Loucy (cell line): ENCODE data around the gene MEAK7.

Source experiments
- H2AFZ ChIP-seq: fragments of 200-600 bp; sonication (generic); 2 replicates; pipeline ENCODE4 v1.6.0; 2016; ENCODE audit warnings: antibody characterized with exemption, mild to moderate bottlenecking, low read length, moderate library complexity
- H3F3A ChIP-seq: fragments of 200-600 bp; 2 replicates; pipeline ENCODE4 v1.6.0; 2016; ENCODE audit warnings: antibody characterized with exemption, low read depth, mild to moderate bottlenecking
- H3K27me3 ChIP-seq: fragments of 200-600 bp; sonication (generic); 2 replicates; pipeline ENCODE4 v1.6.1; 2014; ENCODE audit warnings: low read length, mild to moderate bottlenecking; ENCODE audit not compliant: insufficient read depth, poor library complexity, severe bottlenecking
- H3K36me3 ChIP-seq: fragments of 200-600 bp; sonication (generic); 2 replicates; pipeline ENCODE4 v1.6.1; 2016; ENCODE audit warnings: low read length; ENCODE audit not compliant: insufficient read depth
- H3K4me1 ChIP-seq: fragments of 200-600 bp; sonication (generic); 2 replicates; pipeline ENCODE4 v1.5.1; 2014; ENCODE audit warnings: low read length, mild to moderate bottlenecking; ENCODE audit not compliant: insufficient read depth, poor library complexity, severe bottlenecking
- H3K4me2 ChIP-seq: fragments of 200-600 bp; sonication (generic); 2 replicates; pipeline ENCODE4 v1.6.0; 2014; ENCODE audit warnings: antibody characterized with exemption, low read length, low read depth, mild to moderate bottlenecking; ENCODE audit not compliant: poor library complexity, severe bottlenecking
- H3K4me3 ChIP-seq: fragments of 200-600 bp; sonication (generic); 2 replicates; pipeline ENCODE4 v1.5.1; 2014; ENCODE audit warnings: low read length, mild to moderate bottlenecking, mixed read lengths; ENCODE audit not compliant: poor library complexity, severe bottlenecking
- H3K79me2 ChIP-seq: fragments of 200-600 bp; sonication (generic); 2 replicates; pipeline ENCODE4 v1.6.1; 2014; ENCODE audit warnings: low read length; ENCODE audit not compliant: insufficient read depth
- H3K9ac ChIP-seq: fragments of 200-600 bp; sonication (generic); 2 replicates; pipeline ENCODE4 v1.6.0; 2014; ENCODE audit warnings: mild to moderate bottlenecking, low read depth, low read length, moderate library complexity; ENCODE audit not compliant: poor library complexity, severe bottlenecking
- H3K9me2 ChIP-seq: fragments of 200-600 bp; sonication (generic); replicated peaks from 2 replicates; pipeline ENCODE4 v1.6.1; 2016; ENCODE audit warnings: low read depth, low read length, mixed read lengths
- H3K9me3 ChIP-seq: fragments of 200-600 bp; sonication (generic); 2 replicates; pipeline ENCODE4 v1.6.1; 2014; ENCODE audit warnings: mild to moderate bottlenecking, antibody characterized with exemption, low read length, low read depth; ENCODE audit not compliant: insufficient read depth
- H4K20me1 ChIP-seq: fragments of 200-600 bp; sonication (generic); 2 replicates; pipeline ENCODE4 v1.6.0; 2014; ENCODE audit warnings: antibody characterized with exemption, low read length, mild to moderate bottlenecking; ENCODE audit not compliant: insufficient read depth, poor library complexity, severe bottlenecking
- EZH2phosphoT487 ChIP-seq: fragments of 200-600 bp; IDR thresholded peaks from 2 replicates; pipeline ENCODE4 v1.6.1; 2018; ENCODE audit warnings: antibody characterized with exemption, mild to moderate bottlenecking, moderate library complexity, borderline replicate concordance
- TF ChIP-seq, protein P1 (sequence below): fragments of 200-600 bp; sonication (generic); conservative IDR thresholded peaks from 2 replicates; pipeline ENCODE4 v1.5.1; 2014; ENCODE audit warnings: mild to moderate bottlenecking, antibody characterized with exemption, low read length

The MEAK7 gene

GRCh38 chr16:84505249-84506187, 1.1 kb upstream of the MEAK7 start:
- Histone ChIP-seq H3K36me3 (no peaks in the 10 kb centered on the region), H3K79me2 (no peaks in the 10 kb centered on the region), H3K9ac (peak overlapping the region; percentile 67), H2AFZ (peak overlapping the region; percentile 89), H3K27me3 (no peaks in the 10 kb centered on the region), H3F3A (no peaks in the 10 kb centered on the region), H3K9me3 (no peaks in the 10 kb centered on the region), H3K4me3 (peak overlapping the region; percentile 79), H3K4me2 (peak overlapping the region; percentile 78), H3K9me2 (no peaks in the 10 kb centered on the region), H3K4me1 (peaks cover 17% of the 10 kb centered on the region), H4K20me1 (no peaks in the 10 kb centered on the region)
- TF ChIP-seq, protein P1, sequence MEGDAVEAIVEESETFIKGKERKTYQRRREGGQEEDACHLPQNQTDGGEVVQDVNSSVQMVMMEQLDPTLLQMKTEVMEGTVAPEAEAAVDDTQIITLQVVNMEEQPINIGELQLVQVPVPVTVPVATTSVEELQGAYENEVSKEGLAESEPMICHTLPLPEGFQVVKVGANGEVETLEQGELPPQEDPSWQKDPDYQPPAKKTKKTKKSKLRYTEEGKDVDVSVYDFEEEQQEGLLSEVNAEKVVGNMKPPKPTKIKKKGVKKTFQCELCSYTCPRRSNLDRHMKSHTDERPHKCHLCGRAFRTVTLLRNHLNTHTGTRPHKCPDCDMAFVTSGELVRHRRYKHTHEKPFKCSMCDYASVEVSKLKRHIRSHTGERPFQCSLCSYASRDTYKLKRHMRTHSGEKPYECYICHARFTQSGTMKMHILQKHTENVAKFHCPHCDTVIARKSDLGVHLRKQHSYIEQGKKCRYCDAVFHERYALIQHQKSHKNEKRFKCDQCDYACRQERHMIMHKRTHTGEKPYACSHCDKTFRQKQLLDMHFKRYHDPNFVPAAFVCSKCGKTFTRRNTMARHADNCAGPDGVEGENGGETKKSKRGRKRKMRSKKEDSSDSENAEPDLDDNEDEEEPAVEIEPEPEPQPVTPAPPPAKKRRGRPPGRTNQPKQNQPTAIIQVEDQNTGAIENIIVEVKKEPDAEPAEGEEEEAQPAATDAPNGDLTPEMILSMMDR, result no peak
- TF ChIP-seq EZH2phosphoT487, result no peak

GRCh38 chr16:84503751-84504395, 586 bp downstream of the MEAK7 start:
- no peaks in the 10 kb centered on the region for H3K36me3 ChIP-seq
- peak overlapping the region; percentile 79 for H3K4me3 ChIP-seq
- H3K9ac ChIP-seq, result peak overlapping the region; percentile 67
- H3K4me2 ChIP-seq, result peak overlapping the region; percentile 78
- H3K27me3 ChIP-seq, result no peaks in the 10 kb centered on the region
- H3K9me2 ChIP-seq, result no peaks in the 10 kb centered on the region
- no peaks in the 10 kb centered on the region for H3K79me2 ChIP-seq
- no peak for TF ChIP-seq EZH2phosphoT487
- TF ChIP-seq, protein P1, result no peak
- H3K9me3 ChIP-seq, result no peaks in the 10 kb centered on the region
- peaks cover 17% of the 10 kb centered on the region for H3K4me1 ChIP-seq
- no peaks in the 10 kb centered on the region for H3F3A ChIP-seq
- peak overlapping the region; percentile 89 for H2AFZ ChIP-seq
- no peaks in the 10 kb centered on the region for H4K20me1 ChIP-seq

DNA sequence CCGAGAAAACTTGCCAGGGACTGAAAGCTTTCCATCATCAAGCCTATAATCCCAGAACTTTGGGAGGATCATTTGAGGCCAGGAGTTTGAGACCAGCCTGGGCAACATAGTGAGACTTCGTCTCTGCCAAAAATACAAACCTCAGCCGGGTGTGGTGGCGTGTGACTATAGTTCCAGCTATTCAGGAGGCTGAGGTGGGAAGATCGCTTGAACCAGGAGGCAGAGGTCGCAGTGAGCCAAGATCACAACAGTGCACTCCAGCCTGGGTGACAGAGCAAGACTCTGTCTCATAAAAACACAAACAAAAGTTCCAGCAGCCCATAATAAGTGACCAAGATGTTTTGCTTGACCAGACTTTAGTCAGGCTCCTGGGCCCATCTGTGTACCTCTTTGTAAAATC, 1.9 kb downstream of the MEAK7 start:
- no peak overlapping the region for H3K4me3 ChIP-seq
- TF ChIP-seq EZH2phosphoT487, result no peak
- TF ChIP-seq, protein P1, result no peak
- no peaks in the 10 kb centered on the region for H3K9me3 ChIP-seq
- H3K27me3 ChIP-seq, result no peaks in the 10 kb centered on the region
- no peaks in the 10 kb centered on the region for H3K9me2 ChIP-seq
- H3K36me3 ChIP-seq, result no peaks in the 10 kb centered on the region
- H3K4me1 ChIP-seq, result peaks cover 17% of the 10 kb centered on the region
- H3F3A ChIP-seq, result no peaks in the 10 kb centered on the region
- peak overlapping the region; percentile 67 for H3K9ac ChIP-seq
- no peak overlapping the region for H3K4me2 ChIP-seq
- H4K20me1 ChIP-seq, result no peaks in the 10 kb centered on the region
- H3K79me2 ChIP-seq, result no peaks in the 10 kb centered on the region
- H2AFZ ChIP-seq, result no peak overlapping the region
